SH-SY5Y (cell line): ENCODE measurements around the gene CTIF.

Experiments used
- GATA2 ChIP-seq: IDR thresholded peaks from 2 replicates; pipeline ENCODE4 v1.6.1; 2011; ENCODE audit warnings: mild to moderate bottlenecking, low read depth, low read length
- GATA3 ChIP-seq: IDR thresholded peaks from 2 replicates; pipeline ENCODE4 v1.6.1; 2011; ENCODE audit warnings: low read depth, mild to moderate bottlenecking, low read length, moderate library complexity

- TF ChIP-seq GATA2 (no peak), GATA3 (no peak)
Measured at GRCh38 chr18:48796491-48797205, 257.8 kb downstream of the CTIF start.
